Epithelial cell of esophagus (primary cell): ENCODE measurements around the gene PSME2.

ENCODE experiments used
- DNase-seq: peaks from one replicate; pipeline ENCODE4 v3.0.0; 2010; ENCODE audit warnings: low read depth
- H3K4me3 ChIP-seq: 2 replicates; pipeline ENCODE4 v1.5.1; 2011; ENCODE audit warnings: mild to moderate bottlenecking, low read length, control low read depth
- TF ChIP-seq, protein P1 (sequence below): IDR thresholded peaks from 2 replicates; pipeline ENCODE4 v1.5.1; 2011; ENCODE audit warnings: low read depth, mild to moderate bottlenecking, low read length, control low read depth, inconsistent platforms; ENCODE audit not compliant: insufficient read depth; ENCODE audit errors: missing control alignments

The PSME2 gene, protein sequence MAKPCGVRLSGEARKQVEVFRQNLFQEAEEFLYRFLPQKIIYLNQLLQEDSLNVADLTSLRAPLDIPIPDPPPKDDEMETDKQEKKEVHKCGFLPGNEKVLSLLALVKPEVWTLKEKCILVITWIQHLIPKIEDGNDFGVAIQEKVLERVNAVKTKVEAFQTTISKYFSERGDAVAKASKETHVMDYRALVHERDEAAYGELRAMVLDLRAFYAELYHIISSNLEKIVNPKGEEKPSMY

DNA sequence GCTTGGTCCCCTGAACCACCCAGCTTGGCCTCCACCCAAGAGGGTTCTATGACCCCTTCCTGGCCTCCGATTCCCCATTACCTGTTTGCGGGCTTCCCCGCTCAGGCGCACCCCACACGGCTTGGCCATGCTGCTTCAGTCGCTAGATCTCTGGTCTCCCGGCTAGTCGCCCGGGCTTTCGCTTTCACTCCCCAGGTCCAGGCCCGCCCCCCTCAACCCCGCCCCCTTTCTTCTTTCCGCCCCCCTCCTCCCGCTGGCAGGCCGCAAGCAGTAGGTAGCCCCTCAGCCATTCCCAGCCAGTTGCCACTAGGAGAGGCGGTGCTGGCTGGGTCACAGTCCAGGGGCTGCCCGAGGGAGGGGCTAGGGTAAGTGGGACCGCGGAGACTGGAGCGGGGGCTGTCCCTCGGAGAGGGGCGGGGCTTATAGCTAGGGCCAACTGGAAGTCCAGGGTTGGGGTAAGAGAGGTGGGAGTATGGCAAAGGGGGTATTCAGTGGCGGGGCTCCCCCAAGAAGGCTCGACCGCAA is at the start of gene PSME2:
Gene PSME2, minus strand, starts transcription at position 158 of the 525 bp plus-strand sequence. Its CDS starts 29 bp downstream, at position 129.
- TF ChIP-seq, protein P1, sequence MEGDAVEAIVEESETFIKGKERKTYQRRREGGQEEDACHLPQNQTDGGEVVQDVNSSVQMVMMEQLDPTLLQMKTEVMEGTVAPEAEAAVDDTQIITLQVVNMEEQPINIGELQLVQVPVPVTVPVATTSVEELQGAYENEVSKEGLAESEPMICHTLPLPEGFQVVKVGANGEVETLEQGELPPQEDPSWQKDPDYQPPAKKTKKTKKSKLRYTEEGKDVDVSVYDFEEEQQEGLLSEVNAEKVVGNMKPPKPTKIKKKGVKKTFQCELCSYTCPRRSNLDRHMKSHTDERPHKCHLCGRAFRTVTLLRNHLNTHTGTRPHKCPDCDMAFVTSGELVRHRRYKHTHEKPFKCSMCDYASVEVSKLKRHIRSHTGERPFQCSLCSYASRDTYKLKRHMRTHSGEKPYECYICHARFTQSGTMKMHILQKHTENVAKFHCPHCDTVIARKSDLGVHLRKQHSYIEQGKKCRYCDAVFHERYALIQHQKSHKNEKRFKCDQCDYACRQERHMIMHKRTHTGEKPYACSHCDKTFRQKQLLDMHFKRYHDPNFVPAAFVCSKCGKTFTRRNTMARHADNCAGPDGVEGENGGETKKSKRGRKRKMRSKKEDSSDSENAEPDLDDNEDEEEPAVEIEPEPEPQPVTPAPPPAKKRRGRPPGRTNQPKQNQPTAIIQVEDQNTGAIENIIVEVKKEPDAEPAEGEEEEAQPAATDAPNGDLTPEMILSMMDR: no peak
- peak; percentile 97 for DNase-seq
- peak within 1 kb of the TSS; percentile 87 for H3K4me3 ChIP-seq

DNA sequence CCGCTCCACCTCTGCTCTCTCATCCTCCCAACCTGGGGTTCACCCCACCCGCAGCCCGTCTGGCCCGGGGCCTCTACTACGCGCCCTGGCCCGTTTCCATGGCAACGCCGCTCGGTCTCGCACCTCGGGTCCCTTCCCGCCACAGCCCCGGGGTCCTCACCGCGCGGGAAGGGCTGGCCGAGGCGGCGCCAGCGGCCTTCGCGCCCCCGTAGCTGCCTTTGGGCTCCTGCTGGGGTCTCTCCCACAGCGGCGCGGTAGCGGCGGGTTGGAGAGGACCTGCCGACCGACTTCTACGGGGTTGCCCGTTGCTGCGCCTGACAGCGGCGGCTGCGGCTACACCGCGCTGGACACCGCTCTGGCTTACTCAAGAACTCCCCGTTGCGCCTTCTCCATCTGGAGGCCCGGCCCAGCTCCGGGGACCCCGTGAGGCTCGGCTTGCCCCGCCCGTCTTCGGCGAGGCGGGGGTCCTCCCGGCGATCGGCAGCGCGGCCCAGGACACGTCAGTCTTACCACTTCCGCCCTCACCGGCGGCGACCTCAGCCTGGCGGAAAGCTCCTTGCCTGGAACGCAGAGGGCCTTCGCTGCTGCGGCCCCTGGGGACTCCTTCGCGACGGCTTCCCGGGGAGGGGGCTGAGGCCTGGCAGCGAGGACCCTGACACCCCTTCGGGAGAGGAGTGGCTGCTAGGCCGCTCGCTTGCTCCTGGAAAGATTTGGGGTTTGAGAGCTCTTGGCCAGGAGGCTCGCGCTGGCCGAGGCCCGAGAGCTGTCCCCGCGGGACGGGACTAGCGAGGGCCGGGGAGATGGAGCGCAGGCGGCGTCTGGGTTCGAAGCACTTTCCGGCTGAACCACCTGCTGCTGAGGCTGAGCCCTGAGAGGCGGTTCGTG is 49.0 kb upstream of the PSME2 start, which contains the start of gene TM9SF1:
Gene TM9SF1, minus strand, starts transcription at position 256 of the 885 bp plus-strand sequence. CDS start 422 bp downstream, outside the sequence.
- H3K4me3 ChIP-seq: peak within 1 kb of the TSS; percentile 92
- TF ChIP-seq, protein P1: no peak
- DNase-seq: peak; percentile 87

DNA sequence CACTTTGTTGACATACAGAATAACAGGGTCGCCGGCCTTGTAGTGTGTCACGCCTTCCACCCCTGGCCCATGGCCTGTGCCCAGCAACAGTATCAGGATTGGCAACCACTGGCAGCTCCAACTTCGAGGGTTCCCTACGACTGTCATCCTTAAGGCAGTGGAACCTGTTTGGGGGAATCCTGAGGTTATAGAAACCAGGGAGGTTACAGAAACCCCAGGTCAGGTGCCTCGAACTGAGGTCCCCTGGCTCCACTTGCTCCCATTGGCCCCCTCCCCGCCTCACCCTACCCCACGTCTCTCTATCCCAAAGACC is 48.4 kb upstream of the PSME2 start:
- TF ChIP-seq, protein P1: no peak
- no peak for DNase-seq
- peak overlapping the region; percentile 92 for H3K4me3 ChIP-seq

DNA sequence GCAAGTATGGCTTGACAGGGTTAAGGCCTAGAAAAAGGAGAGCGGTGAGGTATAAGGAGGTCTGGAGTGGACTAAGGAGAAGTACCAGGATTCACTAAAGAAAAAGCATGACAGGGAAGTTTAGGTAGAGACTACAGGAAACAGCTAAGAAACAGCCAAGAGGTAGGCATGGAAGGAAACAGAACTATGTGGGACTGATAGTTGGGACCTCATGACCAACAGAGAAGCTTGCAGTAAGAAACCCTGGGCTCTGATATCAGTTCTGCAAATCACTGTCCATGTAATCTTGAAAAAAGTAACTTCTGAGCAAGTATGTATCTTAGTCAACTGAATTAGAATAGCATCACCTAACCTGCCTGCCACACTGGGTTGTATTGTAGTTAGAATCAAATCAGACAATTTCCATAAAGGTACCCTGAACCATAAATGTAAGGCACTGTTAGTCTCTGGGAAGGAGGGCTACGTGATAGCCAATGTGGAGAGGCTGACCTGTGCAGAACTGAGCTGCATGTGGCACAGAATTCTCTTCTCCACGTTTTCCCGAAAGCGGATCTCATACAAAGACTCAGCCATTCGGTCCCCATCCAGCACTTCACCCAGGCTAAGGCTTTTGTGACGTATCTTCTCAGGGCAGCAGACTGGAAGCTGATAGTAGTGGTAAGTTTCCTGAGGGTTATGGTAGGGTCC is 47.9 kb upstream of the PSME2 start:
- H3K4me3 ChIP-seq: peak overlapping the region; percentile 92
- DNase-seq: no peak
- TF ChIP-seq, protein P1: no peak

DNA sequence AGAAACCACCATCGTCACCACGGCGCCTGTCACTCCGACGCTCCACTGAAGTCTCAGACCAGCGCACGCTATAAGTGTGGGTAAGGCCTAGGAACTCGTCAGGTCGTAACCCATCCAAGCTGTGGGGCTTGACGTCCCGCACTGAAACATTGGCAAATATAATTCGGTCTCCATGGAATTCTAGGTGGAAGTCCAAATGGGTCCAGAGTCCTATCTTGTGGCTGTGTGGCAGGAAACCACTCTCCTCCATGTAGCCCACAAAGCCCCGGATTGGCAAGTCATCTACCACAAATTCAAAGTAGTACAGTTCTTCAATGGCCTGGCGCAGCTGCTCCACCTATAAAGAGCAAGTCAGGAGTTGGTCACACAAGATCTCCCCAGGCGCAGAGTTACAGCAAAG is 46.5 kb upstream of the PSME2 start:
- DNase-seq: no peak
- TF ChIP-seq, protein P1: no peak
- H3K4me3 ChIP-seq: no peak overlapping the region

DNA sequence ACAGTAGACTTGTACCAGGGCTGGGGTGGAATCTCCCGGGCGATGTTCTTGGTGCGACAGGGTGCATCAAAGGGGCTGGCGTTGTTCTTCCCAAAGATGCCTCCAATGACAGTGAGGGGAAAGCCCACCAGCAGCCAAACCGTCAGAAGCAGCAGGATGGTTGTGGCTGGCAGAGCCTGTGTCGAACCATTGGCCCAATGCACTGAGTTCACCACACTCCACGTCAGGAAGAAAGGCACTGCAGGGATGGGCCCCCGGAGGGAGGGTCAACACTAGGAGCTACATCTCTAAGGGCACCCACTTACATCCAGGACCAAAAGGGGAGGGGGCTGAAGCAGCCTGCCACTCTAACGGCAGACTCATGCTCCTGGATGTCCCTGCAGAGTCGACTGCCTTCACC is 44.0 kb upstream of the PSME2 start:
- TF ChIP-seq, protein P1: no peak
- DNase-seq: no peak
- H3K4me3 ChIP-seq: no peak overlapping the region
